Thyroid gland (tissue), 4 donors: ENCODE data around the gene ZFAND3.

ENCODE experiments used
- CTCF ChIP-seq, 6 experiments: fragments of 200-600 bp in 3 of 6; fragments of 450-650 bp in 3 of 6; sonication (generic) in 3 of 6; IDR thresholded peaks; one replicate each; pipeline ENCODE4 v1.5.1; 2016 to 2019; ENCODE audit warnings: antibody characterized with exemption in 6 of 6, mild to moderate bottlenecking in 2 of 6, inconsistent platforms in 1 of 6, moderate library complexity in 1 of 6
- POLR2A ChIP-seq, 2 donors: fragments of 450-650 bp; IDR thresholded peaks; one replicate each; pipeline ENCODE4 v1.6.1; 2017; ENCODE audit warnings: antibody characterized with exemption in 2 of 2, mild to moderate bottlenecking in 2 of 2, moderate library complexity in 1 of 2

- no peak for TF ChIP-seq CTCF (IDR thresholded peaks at IDR 0.05)
- no peak for TF ChIP-seq POLR2A (IDR thresholded peaks at IDR 0.05)
Measured at GRCh38 chr6:37894585-37894984, 75.1 kb downstream of the ZFAND3 start.
